ENCODE results near the gene STK32C.

GRCh38 chr10:132339276-132339675 is 31.5 kb upstream of the STK32C start:
- TF ChIP-seq CTCF (IDR thresholded peaks at IDR 0.05) = no peak
- no peak for TF ChIP-seq EZH2 (IDR thresholded peaks at IDR 0.05)

Measured in neural progenitor cell (in vitro differentiated cells).